Chondrocyte (in vitro differentiated cells): ENCODE data around the gene TRABD. TPM values are rescaled to one million over a fixed set of nuclear protein-coding genes. Genes with fewer than 3 reads are reported as not detected.
A peak's percentile ranks its signal among the peaks of the same experiment; 100 is the strongest.

ENCODE experiments used
- DNase-seq: peaks from one replicate; pipeline ENCODE4 v3.0.0; 2021; ENCODE audit warnings: mixed read lengths, low spot score
- H3K27ac Mint-ChIP-seq: one replicate; pipeline ENCODE4 v1.8.0; 2021; ENCODE audit warnings: mild to moderate bottlenecking, moderate library complexity, mixed read lengths; ENCODE audit not compliant: unreplicated experiment
- H3K27me3 Mint-ChIP-seq: 2 replicates; pipeline ENCODE4 v1.8.0; 2021; ENCODE audit warnings: low read depth, mixed read lengths
- H3K36me3 Mint-ChIP-seq: 2 replicates; pipeline ENCODE4 v1.8.0; 2021; ENCODE audit warnings: low read depth, mixed read lengths
- H3K4me1 Mint-ChIP-seq: 2 replicates; pipeline ENCODE4 v1.8.0; 2021; ENCODE audit warnings: low read depth, mild to moderate bottlenecking, mixed read lengths
- H3K4me3 Mint-ChIP-seq: one replicate; pipeline ENCODE4 v1.8.0; 2021; ENCODE audit warnings: mild to moderate bottlenecking, moderate library complexity, mixed read lengths; ENCODE audit not compliant: unreplicated experiment
- H3K9me3 Mint-ChIP-seq: 2 replicates; pipeline ENCODE4 v1.8.0; 2021; ENCODE audit warnings: low read depth, mixed read lengths
- CTCF ChIP-seq: fragments of 200-600 bp; sonication (generic); IDR thresholded peaks from 2 replicates; pipeline ENCODE4 v1.5.0; 2021; ENCODE audit warnings: antibody characterized with exemption, mild to moderate bottlenecking, moderate library complexity
- total RNA-seq: library from RNA; stranded (reverse); gene quantifications from 3 replicates; pipeline ENCODE4 v1.2.1, GENCODE V29; 2021

The TRABD gene
- total RNA-seq, 1 donor from 2014 or later, result 20.2 TPM

GRCh38 chr22:50189849-50190181 is 4.1 kb downstream of the TRABD start:
- DNase-seq, result no peak
- no peaks in the 10 kb centered on the region for H3K9me3 Mint-ChIP-seq
- no peaks in the 10 kb centered on the region for H3K27me3 Mint-ChIP-seq
- no peak for TF ChIP-seq CTCF
- H3K36me3 Mint-ChIP-seq, result no peaks in the 10 kb centered on the region
- peaks cover 19% of the 10 kb centered on the region for H3K4me1 Mint-ChIP-seq
- H3K27ac Mint-ChIP-seq, result peak overlapping the region; percentile 54
- no peak overlapping the region for H3K4me3 Mint-ChIP-seq

- Mint-ChIP-seq H3K27me3 (no peaks in the 10 kb centered on the region), H3K4me1 (peaks cover 19% of the 10 kb centered on the region), H3K9me3 (no peaks in the 10 kb centered on the region), H3K27ac (no peak overlapping the region), H3K4me3 (no peak overlapping the region), H3K36me3 (no peaks in the 10 kb centered on the region)
- no peak for DNase-seq
- peak; percentile 67 for TF ChIP-seq CTCF
Measured at GRCh38 chr22:50190182-50190940, 4.6 kb downstream of the TRABD start.

GRCh38 chr22:50190941-50191741 is 5.4 kb downstream of the TRABD start:
- Mint-ChIP-seq H3K27me3 (no peaks in the 10 kb centered on the region), H3K36me3 (no peaks in the 10 kb centered on the region), H3K9me3 (no peaks in the 10 kb centered on the region), H3K4me3 (no peak overlapping the region), H3K4me1 (peaks cover 17% of the 10 kb centered on the region), H3K27ac (peak overlapping the region; percentile 1)
- TF ChIP-seq CTCF, result no peak
- DNase-seq, result no peak

- Mint-ChIP-seq H3K4me1 (peaks cover 13% of the 10 kb centered on the region), H3K36me3 (no peaks in the 10 kb centered on the region), H3K27ac (no peak overlapping the region), H3K9me3 (no peaks in the 10 kb centered on the region), H3K4me3 (no peak overlapping the region), H3K27me3 (no peaks in the 10 kb centered on the region)
- DNase-seq, result no peak
- no peak for TF ChIP-seq CTCF
Measured at GRCh38 chr22:50192436-50193204, 6.9 kb downstream of the TRABD start.

GRCh38 chr22:50193621-50194020 is 7.9 kb downstream of the TRABD start:
- H3K4me3 Mint-ChIP-seq, result no peak overlapping the region
- H3K27ac Mint-ChIP-seq, result no peak overlapping the region
- peaks cover 13% of the 10 kb centered on the region for H3K4me1 Mint-ChIP-seq
- no peak for TF ChIP-seq CTCF
- H3K9me3 Mint-ChIP-seq, result no peaks in the 10 kb centered on the region
- H3K27me3 Mint-ChIP-seq, result no peaks in the 10 kb centered on the region
- no peak for DNase-seq
- no peaks in the 10 kb centered on the region for H3K36me3 Mint-ChIP-seq
